OCI-LY1 (cell line): ENCODE data around the gene CPSF7.

Experiments used
- H2AFZ ChIP-seq: fragments of 200-600 bp; sonication (generic), shearing (Covaris generic); 2 replicates; pipeline ENCODE4 v1.6.0; 2014; ENCODE audit warnings: antibody characterized with exemption, mild to moderate bottlenecking, low read length
- H3F3A ChIP-seq: fragments of 200-600 bp; sonication (generic), shearing (Covaris generic); 2 replicates; pipeline ENCODE4 v1.6.0; 2014; ENCODE audit warnings: mild to moderate bottlenecking, antibody characterized with exemption, low read length, moderate library complexity; ENCODE audit not compliant: insufficient read depth
- H3K27ac ChIP-seq: fragments of 200-600 bp; sonication (generic); 2 replicates; pipeline ENCODE4 v1.5.1; 2014; ENCODE audit warnings: low read length, mixed run types, mild to moderate bottlenecking, low read depth; ENCODE audit not compliant: poor library complexity, severe bottlenecking
- H3K27me3 ChIP-seq: fragments of 200-600 bp; sonication (generic); 2 replicates; pipeline ENCODE4 v1.6.0; 2014; ENCODE audit warnings: antibody characterized with exemption, mild to moderate bottlenecking, low read length, moderate library complexity; ENCODE audit not compliant: insufficient read depth
- H3K36me3 ChIP-seq: fragments of 200-600 bp; sonication (generic); 2 replicates; pipeline ENCODE4 v1.6.1; 2014; ENCODE audit warnings: mild to moderate bottlenecking, antibody characterized with exemption, low read length, moderate library complexity, mixed read lengths; ENCODE audit not compliant: insufficient read depth
- H3K4me1 ChIP-seq: fragments of 200-600 bp; sonication (generic); 2 replicates; pipeline ENCODE4 v1.5.1; 2014; ENCODE audit warnings: mild to moderate bottlenecking, low read length, moderate library complexity; ENCODE audit not compliant: insufficient read depth, severe bottlenecking
- H3K4me2 ChIP-seq: fragments of 200-600 bp; sonication (generic), shearing (Covaris generic); 2 replicates; pipeline ENCODE4 v1.6.1; 2014; ENCODE audit warnings: low read length
- H3K4me3 ChIP-seq: fragments of 200-600 bp; sonication (generic); 2 replicates; pipeline ENCODE4 v1.5.1; 2014; ENCODE audit warnings: low read length, low read depth, mild to moderate bottlenecking, mixed read lengths; ENCODE audit not compliant: poor library complexity, severe bottlenecking
- H3K79me2 ChIP-seq: fragments of 200-600 bp; shearing (Covaris generic); 2 replicates; pipeline ENCODE4 v1.6.1; 2016; ENCODE audit warnings: mixed run types, low read length, mixed read lengths; ENCODE audit not compliant: insufficient read depth
- H3K9ac ChIP-seq: fragments of 200-600 bp; sonication (generic), shearing (Covaris generic); 2 replicates; pipeline ENCODE4 v1.6.1; 2014; ENCODE audit warnings: mild to moderate bottlenecking, low read length, mixed read lengths
- H3K9me2 ChIP-seq: fragments of 200-600 bp; sonication (generic), shearing (Covaris generic); 2 replicates; pipeline ENCODE4 v1.6.1; 2014; ENCODE audit warnings: low read depth, mild to moderate bottlenecking, low read length, mixed read lengths
- H3K9me3 ChIP-seq: fragments of 200-600 bp; shearing (Covaris generic); 2 replicates; pipeline ENCODE4 v1.6.1; 2014; ENCODE audit warnings: low read length, mixed read lengths
- H4K20me1 ChIP-seq: fragments of 200-600 bp; sonication (generic), shearing (Covaris generic); 2 replicates; pipeline ENCODE4 v1.6.0; 2016; ENCODE audit warnings: mild to moderate bottlenecking, low read length; ENCODE audit not compliant: insufficient read depth
- CTCF ChIP-seq: fragments of 200-600 bp; sonication (generic), shearing (Covaris generic); IDR thresholded peaks from 2 replicates; pipeline ENCODE4 v1.5.1; 2017; ENCODE audit warnings: mild to moderate bottlenecking, antibody characterized with exemption, low read length, moderate library complexity, mixed read lengths
- EZH2 ChIP-seq: fragments of 200-600 bp; sonication (generic), shearing (Covaris generic); IDR thresholded peaks from 2 replicates; pipeline ENCODE4 v1.8.0; 2017; ENCODE audit warnings: borderline replicate concordance, mixed run types, mild to moderate bottlenecking, antibody characterized with exemption, low read length, moderate library complexity, mixed read lengths

The CPSF7 gene

GRCh38 chr11:61429346-61429690 lies 457 bp downstream of the CPSF7 start:
- H3F3A ChIP-seq, result no peaks in the 10 kb centered on the region
- H4K20me1 ChIP-seq, result no peaks in the 10 kb centered on the region
- H2AFZ ChIP-seq, result no peak overlapping the region

GRCh38 chr11:61425367-61426131 lies 4.2 kb downstream of the CPSF7 start:
- no peak overlapping the region for H3K9ac ChIP-seq
- peaks cover 39% of the 10 kb centered on the region for H3K79me2 ChIP-seq
- H4K20me1 ChIP-seq, result no peaks in the 10 kb centered on the region

More at GRCh38 chr11:61429346-61429690, 457 bp downstream of the CPSF7 start:
- Histone ChIP-seq H3K9ac (peak overlapping the region; percentile 88), H3K27ac (peak overlapping the region; percentile 64), H3K9me2 (no peaks in the 10 kb centered on the region), H3K27me3 (no peaks in the 10 kb centered on the region), H3K4me1 (peaks cover 31% of the 10 kb centered on the region), H3K9me3 (no peaks in the 10 kb centered on the region), H3K4me3 (peak overlapping the region; percentile 82), H3K4me2 (peak overlapping the region; percentile 96), H3K36me3 (peaks cover 48% of the 10 kb centered on the region), H3K79me2 (peaks cover 66% of the 10 kb centered on the region)
- TF ChIP-seq CTCF (peak; percentile 41), EZH2 (no peak)

GRCh38 chr11:61422226-61422625 lies 7.5 kb downstream of the CPSF7 start:
- TF ChIP-seq CTCF (no peak), EZH2 (no peak)
- peaks cover 97% of the 10 kb centered on the region for H3K36me3 ChIP-seq

More at GRCh38 chr11:61425367-61426131, 4.2 kb downstream of the CPSF7 start:
- Histone ChIP-seq H3K9me3 (no peaks in the 10 kb centered on the region), H3K4me3 (no peak overlapping the region), H3K4me1 (peaks cover 12% of the 10 kb centered on the region), H3K4me2 (no peak overlapping the region), H3K36me3 (peaks cover 83% of the 10 kb centered on the region), H2AFZ (no peak overlapping the region), H3K9me2 (no peaks in the 10 kb centered on the region), H3K27me3 (no peaks in the 10 kb centered on the region), H3K27ac (no peak overlapping the region), H3F3A (no peaks in the 10 kb centered on the region)
- no peak for TF ChIP-seq EZH2
- no peak for TF ChIP-seq CTCF

More at GRCh38 chr11:61422226-61422625, 7.5 kb downstream of the CPSF7 start:
- H3F3A ChIP-seq, result no peaks in the 10 kb centered on the region
- H3K9me2 ChIP-seq, result no peaks in the 10 kb centered on the region
- H3K4me3 ChIP-seq, result no peak overlapping the region
- peaks cover 26% of the 10 kb centered on the region; the same call in 1 of the 2 replicates for H3K79me2 ChIP-seq
- no peaks in the 10 kb centered on the region for H3K4me1 ChIP-seq
- no peak overlapping the region for H3K27ac ChIP-seq
- peaks cover 3% of the 10 kb centered on the region; the same call in 1 of the 2 replicates for H4K20me1 ChIP-seq
- H3K9ac ChIP-seq, result no peak overlapping the region
- no peaks in the 10 kb centered on the region for H3K9me3 ChIP-seq
- no peak overlapping the region for H3K4me2 ChIP-seq
- H2AFZ ChIP-seq, result no peak overlapping the region
- H3K27me3 ChIP-seq, result no peaks in the 10 kb centered on the region
